Stomach (tissue), 9 donors: ENCODE measurements around the gene ETF1. TPM values are rescaled to one million over a fixed set of nuclear protein-coding genes. Genes with fewer than 3 reads are reported as not detected.
"Not testable (repeated sequence)": the region's sequence is repeated elsewhere in the genome, so short reads cannot be mapped to it uniquely, and the experiment has no call there.

ENCODE experiments used
- DNase-seq, 2 donors: peaks; one replicate each; pipeline versions ENCODE4 v3.0.0 to v3.0.0-alpha.2; 2013 to 2019
- H3K27ac ChIP-seq, 5 donors: fragments of 200-600 bp in 4 of 5; sonication (generic) in 4 of 5; one replicate each; pipeline ENCODE4 v1.5.1; 2013 to 2019; ENCODE audit warnings: mild to moderate bottlenecking in 1 of 5, moderate library complexity in 1 of 5
- H3K27me3 ChIP-seq, 3 donors: fragments of 200-600 bp; sonication (generic); one replicate each; pipeline ENCODE4 v1.5.1; 2017 to 2019; ENCODE audit warnings: mixed run types in 1 of 3
- H3K36me3 ChIP-seq, 4 donors: fragments of 200-600 bp; sonication (generic); 1 replicate in 3 of 4; 2 replicates in 1 of 4; pipeline ENCODE4 v1.5.1; 2016 to 2019
- H3K4me1 ChIP-seq, 4 donors: fragments of 200-600 bp; sonication (generic); one replicate each; pipeline ENCODE4 v1.5.1; 2016 to 2019
- H3K4me3 ChIP-seq, 4 donors: fragments of 200-600 bp; sonication (generic) in 3 of 4; one replicate each; pipeline ENCODE4 v1.5.1; 2016 to 2019; ENCODE audit warnings: mild to moderate bottlenecking in 1 of 4
- H3K9me3 ChIP-seq, 4 donors: fragments of 200-600 bp; sonication (generic); one replicate each; pipeline ENCODE4 v1.5.1; 2016 to 2019
- EP300 ChIP-seq: sonication (generic); formaldehyde crosslinking; IDR thresholded peaks from one replicate; pipeline ENCODE4 v1.6.1; 2017; ENCODE audit warnings: antibody characterized with exemption
- POLR2A ChIP-seq, 4 donors: fragments of 450-650 bp; IDR thresholded peaks; one replicate each; pipeline ENCODE4 v1.6.1; 2016; ENCODE audit warnings: antibody characterized with exemption in 4 of 4, control low read depth in 2 of 4, mild to moderate bottlenecking in 1 of 4, moderate library complexity in 1 of 4
- POLR2AphosphoS5 ChIP-seq, 3 donors: sonication (generic); formaldehyde crosslinking; IDR thresholded peaks; one replicate each; pipeline ENCODE4 v1.6.1; 2016; ENCODE audit warnings: antibody characterized with exemption in 3 of 3
- WGBS, 5 donors: extraction: QIAGEN DNeasy Blood & Tissue Kit in 3 of 5; methylation state at CpG; one replicate each; pipeline versions ENCODE4 v1.1.5 to v1.1.7; 2013 to 2018; 5-methylcytosine and 5-hydroxymethylcytosine counted together
- intact Hi-C: fragments of 100-400 bp; cut with DNase I; formaldehyde crosslinking; loops from one replicate; pipeline ENCODE4 v1.15.1; 2023; ENCODE audit warnings: low total_unique reads
- polyA plus RNA-seq, 3 donors: library from polyadenylated mRNA; stranded (reverse); fragments of 200-250 nt; gene quantifications; one replicate each; pipeline ENCODE4 v1.2.3, GENCODE V29; 2013
- total RNA-seq, 5 donors: library from RNA; depleted of rRNA; stranded (reverse); fragments of >200 nt; gene quantifications; one replicate each; pipeline versions ENCODE4 v1.1.0 to v1.2.3, GENCODE V29; 2014 to 2016
- TF ChIP-seq, protein P1 (sequence below), 7 experiments: fragments of 450-650 bp in 4 of 7; fragments of 200-600 bp in 3 of 7; sonication (generic) in 3 of 7; IDR thresholded peaks; one replicate each; pipeline ENCODE4 v1.5.1; 2016 to 2019; ENCODE audit warnings: antibody characterized with exemption in 7 of 7, control low read depth in 2 of 7, mild to moderate bottlenecking in 1 of 7
- donor health status: healthy with polysubstance abuse.
- donor health status: Bipolar disorder and iron deficiency.
- donor health status: healthy.

Gene ETF1
- total and polyA plus RNA-seq, 8 donors, result 9.0 to 119 (median 51.0) TPM

GRCh38 chr5:138508958-138509357, 34.1 kb downstream of the ETF1 start:
- Histone ChIP-seq H3K27me3 (no peaks in the 10 kb centered on the region), H3K4me1 (peaks cover 10 to 16% (median 13%) of the 10 kb centered on the region in 4 donors), H3K27ac (no peak overlapping the region), H3K4me3 (no peak overlapping the region), H3K9me3 (no peaks in the 10 kb centered on the region), H3K36me3 (peaks cover 32 to 87% (median 76%) of the 10 kb centered on the region in 4 donors)
- no peak for TF ChIP-seq POLR2A (IDR thresholded peaks at IDR 0.05)
- no peak for TF ChIP-seq EP300
- no peak for TF ChIP-seq POLR2AphosphoS5 (IDR thresholded peaks at IDR 0.05)
- TF ChIP-seq, protein P1, sequence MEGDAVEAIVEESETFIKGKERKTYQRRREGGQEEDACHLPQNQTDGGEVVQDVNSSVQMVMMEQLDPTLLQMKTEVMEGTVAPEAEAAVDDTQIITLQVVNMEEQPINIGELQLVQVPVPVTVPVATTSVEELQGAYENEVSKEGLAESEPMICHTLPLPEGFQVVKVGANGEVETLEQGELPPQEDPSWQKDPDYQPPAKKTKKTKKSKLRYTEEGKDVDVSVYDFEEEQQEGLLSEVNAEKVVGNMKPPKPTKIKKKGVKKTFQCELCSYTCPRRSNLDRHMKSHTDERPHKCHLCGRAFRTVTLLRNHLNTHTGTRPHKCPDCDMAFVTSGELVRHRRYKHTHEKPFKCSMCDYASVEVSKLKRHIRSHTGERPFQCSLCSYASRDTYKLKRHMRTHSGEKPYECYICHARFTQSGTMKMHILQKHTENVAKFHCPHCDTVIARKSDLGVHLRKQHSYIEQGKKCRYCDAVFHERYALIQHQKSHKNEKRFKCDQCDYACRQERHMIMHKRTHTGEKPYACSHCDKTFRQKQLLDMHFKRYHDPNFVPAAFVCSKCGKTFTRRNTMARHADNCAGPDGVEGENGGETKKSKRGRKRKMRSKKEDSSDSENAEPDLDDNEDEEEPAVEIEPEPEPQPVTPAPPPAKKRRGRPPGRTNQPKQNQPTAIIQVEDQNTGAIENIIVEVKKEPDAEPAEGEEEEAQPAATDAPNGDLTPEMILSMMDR (IDR thresholded peaks at IDR 0.05), result no peak
- DNase-seq, result no peak
- 47 to 69% (median 62%) methylated on average over 3 of the region's 3 CpGs for WGBS, 5 donors
- intact Hi-C loops, result no loop called here

- intact Hi-C loops, result not testable (repeated sequence)
- WGBS, 5 donors, result 69 to 79% (median 76%) methylated on average over 8 of the region's 8 CpGs
Measured at GRCh38 chr5:138507485-138507884, 35.6 kb downstream of the ETF1 start.

DNA sequence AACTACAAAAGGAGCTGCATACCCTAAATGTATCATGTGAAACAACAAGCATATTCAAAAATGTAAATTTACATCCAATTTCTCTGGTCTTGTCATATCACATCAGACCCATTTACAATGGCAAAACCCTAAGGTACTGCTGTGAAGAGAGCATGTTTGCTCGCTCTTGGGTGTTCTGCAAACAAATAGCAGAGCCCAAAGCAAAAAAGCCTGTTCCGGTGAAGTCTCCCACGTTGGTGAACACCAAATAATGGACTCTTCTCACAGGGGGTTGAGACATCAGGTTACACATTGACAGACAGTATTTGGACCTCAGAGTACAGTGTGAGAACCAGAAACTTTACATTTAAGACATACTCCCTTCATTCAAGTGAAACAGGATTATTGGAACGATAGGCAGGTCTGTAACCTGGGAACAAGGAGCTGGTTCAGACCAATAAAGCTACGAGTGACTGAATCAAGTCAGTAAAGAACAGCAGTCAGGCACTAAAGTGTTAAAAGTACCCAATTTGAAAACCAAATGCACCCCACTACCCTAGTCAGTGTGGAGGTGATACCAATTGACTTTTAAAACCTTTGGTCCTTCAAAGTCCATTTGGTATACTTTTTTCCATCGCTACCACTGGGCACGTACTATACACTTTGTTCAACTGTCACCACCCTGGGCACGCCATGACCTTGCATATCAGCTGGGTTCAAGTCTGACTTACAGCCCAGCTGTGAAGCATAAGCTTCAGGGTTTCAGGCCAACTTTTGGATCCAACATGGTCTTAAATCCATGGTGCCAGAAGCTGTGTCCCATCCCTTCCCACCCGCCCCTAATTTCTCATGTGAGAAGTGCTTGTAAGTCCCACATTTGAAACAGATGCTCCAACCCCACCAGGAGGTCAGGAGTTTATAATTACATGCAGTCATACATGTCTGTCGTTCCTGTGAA, 36.4 kb downstream of the ETF1 start:
- 79 to 88% (median 86%) methylated on average over 10 of the region's 10 CpGs for WGBS, 5 donors
- Histone ChIP-seq H3K9me3 (no peaks in the 10 kb centered on the region), H3K4me3 (no peak overlapping the region), H3K4me1 (peaks cover 11 to 26% (median 16%) of the 10 kb centered on the region in 4 donors), H3K27ac (no peak overlapping the region), H3K27me3 (no peaks in the 10 kb centered on the region), H3K36me3 (peaks cover 15 to 65% (median 55%) of the 10 kb centered on the region in 4 donors)
- DNase-seq, result no peak
- intact Hi-C loops, result no loop called here
- TF ChIP-seq EP300 (no peak), POLR2AphosphoS5 (IDR thresholded peaks at IDR 0.05) (no peak)
- TF ChIP-seq, protein P1 (IDR thresholded peaks at IDR 0.05), result no peak

More at GRCh38 chr5:138507485-138507884, 35.6 kb downstream of the ETF1 start:
- Histone ChIP-seq H3K27ac (peak overlapping the region in 1 of 5 donors; percentile 1), H3K4me1 (peaks cover 11 to 26% (median 16%) of the 10 kb centered on the region in 4 donors), H3K36me3 (peaks cover 19 to 72% (median 61%) of the 10 kb centered on the region in 4 donors)
- not testable (repeated sequence) for H3K27me3 ChIP-seq, H3K9me3 ChIP-seq, DNase-seq, H3K4me3 ChIP-seq
- TF ChIP-seq POLR2AphosphoS5 (IDR thresholded peaks at IDR 0.05), result peak in 1 of 3 donors; percentile 37

GRCh38 chr5:138504799-138505198, 38.2 kb downstream of the ETF1 start:
- Histone ChIP-seq H3K9me3 (no peaks in the 10 kb centered on the region), H3K27ac (peak overlapping the region in 2 of 5 donors; percentile 47 to 60), H3K4me1 (peaks cover 11 to 26% (median 16%) of the 10 kb centered on the region in 4 donors), H3K36me3 (peaks cover 12 to 46% (median 37%) of the 10 kb centered on the region in 4 donors), H3K4me3 (no peak overlapping the region), H3K27me3 (no peaks in the 10 kb centered on the region)
- WGBS, 5 donors, result 12 to 32% (median 22%) methylated on average over 4 of the region's 4 CpGs
- DNase-seq, result peak; percentile 47 to 57
- intact Hi-C loops, result loop anchor here (5.0 kb wide), 1 partner anchor 57 kb away; no protein-coding TSS in a partner anchor
- TF ChIP-seq, protein P1 (IDR thresholded peaks at IDR 0.05), result no peak
- TF ChIP-seq POLR2AphosphoS5 (IDR thresholded peaks at IDR 0.05), result peak in 1 of 3 donors; percentile 45
- no peak for TF ChIP-seq EP300
